ENCODE data around the gene SLC24A1. TPM values are rescaled to one million over a fixed set of nuclear protein-coding genes. Genes with fewer than 3 reads are reported as not detected.

SLC24A1 gene
- total and polyA plus RNA-seq, 2 of the 4 experiments (the other 2 are of a cell fraction), result 3.6 to 4.9 TPM

GRCh38 chr15:65577129-65577996, 44.4 kb upstream of the SLC24A1 start:
- dilution Hi-C loops (cut with HindIII; ENCODE audit: low sequenced_read_pairs, unreplicated experiment), result no loop called here
- H3K9me3 ChIP-seq (ENCODE audit: control insufficient read depth, insufficient read depth, low read length), result no peaks in the 10 kb centered on the region
- ChIA-PET CTCF (no interaction called here), POLR2A (ENCODE audit: unreplicated experiment) (no interaction called here)
- H3K4me3 ChIP-seq (ENCODE audit: insufficient read depth, low read depth, low read length), result no peak overlapping the region
- H3K27me3 ChIP-seq (ENCODE audit: control insufficient read depth, insufficient read depth, low read length), result no peaks in the 10 kb centered on the region
- H3K56ac ChIP-seq (ENCODE audit: extremely low read depth, insufficient read depth, low read length), result no peak overlapping the region
- H3K9me1 ChIP-seq (ENCODE audit: insufficient read depth, low read length), result peaks cover 17% of the 10 kb centered on the region
- no peak overlapping the region for H2BK15ac ChIP-seq (ENCODE audit: low read depth, low read length)
- no peak overlapping the region for H2AFZ ChIP-seq (replicated peaks; ENCODE audit: low read length, poor library complexity)
- in situ Hi-C loops (cut with MboI; ENCODE audit: low sequenced_read_pairs), result no loop called here
- H2BK120ac ChIP-seq (ENCODE audit: low read depth, low read length), result no peak overlapping the region
- intact Hi-C loops (cut with micrococcal nuclease), result loop anchor here (5.0 kb wide), 1 partner anchor 170 kb away; no protein-coding TSS in a partner anchor
- peaks cover 8 to 17% of the 10 kb centered on the region in 2 experiments; a peak in 3 of 4 replicates for H3K79me1 ChIP-seq (ENCODE audit: low read depth in 1 of 2, low read length in 2 of 2)
- no peak overlapping the region for H4K5ac ChIP-seq (ENCODE audit: low read depth, low read length)
- no peak overlapping the region for H2AK9ac ChIP-seq (replicated peaks; ENCODE audit: low read depth, low read length, poor library complexity)
- no CpG with 5 or more reads among the region's 6 CpGs for WGBS, 2 experiments (ENCODE audit: extremely low coverage in 2 of 2, insufficient read length in 1 of 2)
- BruUV-seq (replicated peaks), result TSS peak; percentile 87
- H3K23ac ChIP-seq (ENCODE audit: low read depth, low read length), result peak overlapping the region; percentile 12; the same call in 1 of the 2 replicates
- H3K27ac ChIP-seq (ENCODE audit: insufficient read depth, low read length), result no peak overlapping the region
- peaks cover 30% of the 10 kb centered on the region for H3K36me3 ChIP-seq (ENCODE audit: control insufficient read depth, insufficient read depth, low read length)
- H4K91ac ChIP-seq (ENCODE audit: insufficient read depth, low read depth, low read length), result no peak overlapping the region
- H3K14ac ChIP-seq (replicated peaks; ENCODE audit: low read depth, low read length), result no peak overlapping the region; the same call in 1 of the 2 replicates
- H3K18ac ChIP-seq (ENCODE audit: low read depth, low read length), result no peak overlapping the region
- H4K20me1 ChIP-seq (ENCODE audit: insufficient read depth, low read length), result 0 out of 2 replicates have a peak, but pooled peaks cover 3% of the 10 kb centered on the region
- DNase-seq, result no peak
- H2BK5ac ChIP-seq (ENCODE audit: low read depth, low read length, poor library complexity, severe bottlenecking), result no peak overlapping the region
- H3K4me2 ChIP-seq (ENCODE audit: low read depth, low read length), result no peak overlapping the region
- no peak for ATAC-seq (ENCODE audit: low read depth)
- H3K9ac ChIP-seq (ENCODE audit: low read depth, low read length), result no peak overlapping the region
- H2BK20ac ChIP-seq (ENCODE audit: low read depth, low read length), result no peak overlapping the region
- peaks cover 6% of the 10 kb centered on the region for H3K4me1 ChIP-seq (ENCODE audit: control insufficient read depth, insufficient read depth, low read length)
- peak overlapping the region in 1 of 2 experiments; percentile 19; a peak in 1 of 4 replicates for H4K8ac ChIP-seq (ENCODE audit: low read depth in 2 of 2, low read length in 2 of 2)
- H3K4ac ChIP-seq (ENCODE audit: low read depth, low read length), result no peak overlapping the region; the same call in 1 of the 2 replicates
- peak overlapping the region; percentile 51; the same call in 1 of the 2 replicates for H2AK5ac ChIP-seq (ENCODE audit: low read depth, low read length)
- TF ChIP-seq CHD1 (IDR thresholded peaks at IDR 0.05; ENCODE audit: low read depth, low read length) (no peak), MAFK (IDR thresholded peaks at IDR 0.05; ENCODE audit: low read depth, low read length) (no peak), NFE2L2 (IDR thresholded peaks at IDR 0.05; ENCODE audit: low read depth, low read length) (no peak), BHLHE40 (IDR thresholded peaks at IDR 0.05; ENCODE audit: low read depth, low read length) (no peak), RCOR1 (IDR thresholded peaks at IDR 0.05; ENCODE audit: insufficient replicate concordance, low read length) (no peak), CTCF (conservative IDR thresholded peaks at IDR 0.05; ENCODE audit: low read depth, low read length) (no peak), FOS (IDR thresholded peaks at IDR 0.05; ENCODE audit: low read depth, low read length) (no peak), POLR2A (IDR thresholded peaks at IDR 0.05; ENCODE audit: low read depth, low read length) (no peak), SMC3 (IDR thresholded peaks at IDR 0.05; ENCODE audit: low read depth, low read length) (no peak), USF2 (IDR thresholded peaks at IDR 0.05; ENCODE audit: low read depth, low read length) (no peak), RAD21 (IDR thresholded peaks at IDR 0.05; ENCODE audit: low read length) (no peak), MXI1 (IDR thresholded peaks at IDR 0.05; ENCODE audit: borderline replicate concordance, low read depth, low read length) (no peak), CEBPB (IDR thresholded peaks at IDR 0.05; ENCODE audit: low read depth, low read length) (no peak)
- TF ChIP-seq, protein P1, sequence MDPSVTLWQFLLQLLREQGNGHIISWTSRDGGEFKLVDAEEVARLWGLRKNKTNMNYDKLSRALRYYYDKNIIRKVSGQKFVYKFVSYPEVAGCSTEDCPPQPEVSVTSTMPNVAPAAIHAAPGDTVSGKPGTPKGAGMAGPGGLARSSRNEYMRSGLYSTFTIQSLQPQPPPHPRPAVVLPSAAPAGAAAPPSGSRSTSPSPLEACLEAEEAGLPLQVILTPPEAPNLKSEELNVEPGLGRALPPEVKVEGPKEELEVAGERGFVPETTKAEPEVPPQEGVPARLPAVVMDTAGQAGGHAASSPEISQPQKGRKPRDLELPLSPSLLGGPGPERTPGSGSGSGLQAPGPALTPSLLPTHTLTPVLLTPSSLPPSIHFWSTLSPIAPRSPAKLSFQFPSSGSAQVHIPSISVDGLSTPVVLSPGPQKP (IDR thresholded peaks at IDR 0.05; ENCODE audit: borderline replicate concordance, low read depth, low read length), result no peak
